Hepatocyte (in vitro differentiated cells): ENCODE measurements around the gene LSM10. TPM values are rescaled to one million over a fixed set of nuclear protein-coding genes. Genes with fewer than 3 reads are reported as not detected.

ENCODE experiments used
- DNase-seq: peaks from one replicate; pipeline ENCODE4 v3.0.0-alpha.2; 2016; ENCODE audit warnings: low spot score
- H2AFZ ChIP-seq: fragments of 200-600 bp; sonication (generic); 2 replicates; pipeline ENCODE4 v1.6.0; 2016; ENCODE audit warnings: antibody characterized with exemption, mild to moderate bottlenecking
- H3K27ac ChIP-seq: fragments of 200-600 bp; sonication (generic); 2 replicates; pipeline ENCODE4 v1.5.1; 2016; ENCODE audit warnings: mild to moderate bottlenecking
- H3K27me3 ChIP-seq: fragments of 200-600 bp; sonication (generic); 2 replicates; pipeline ENCODE4 v1.6.1; 2016
- H3K36me3 ChIP-seq: fragments of 200-600 bp; sonication (generic); replicated peaks from 2 replicates; pipeline ENCODE4 v1.5.1; 2016; ENCODE audit warnings: low read depth; ENCODE audit not compliant: insufficient read depth
- H3K4me1 ChIP-seq: fragments of 200-600 bp; sonication (generic); 2 replicates; pipeline ENCODE4 v1.5.1; 2016; ENCODE audit warnings: mild to moderate bottlenecking, moderate library complexity; ENCODE audit not compliant: insufficient read depth
- H3K4me2 ChIP-seq: fragments of 200-600 bp; sonication (generic); 2 replicates; pipeline ENCODE4 v1.6.0; 2016
- H3K4me3 ChIP-seq: fragments of 200-600 bp; sonication (generic); 2 replicates; pipeline ENCODE4 v1.5.1; 2016; ENCODE audit warnings: mild to moderate bottlenecking
- H3K79me2 ChIP-seq: fragments of 200-600 bp; sonication (generic); 2 replicates; pipeline ENCODE4 v1.6.0; 2017; ENCODE audit warnings: mild to moderate bottlenecking
- H3K9me2 ChIP-seq: fragments of 200-600 bp; sonication (generic); replicated peaks from 2 replicates; pipeline ENCODE4 v1.6.0; 2017; ENCODE audit warnings: mild to moderate bottlenecking; ENCODE audit not compliant: insufficient read depth
- H3K9me3 ChIP-seq: fragments of 200-600 bp; sonication (generic); 2 replicates; pipeline ENCODE4 v1.5.1; 2016; ENCODE audit warnings: low read depth, mild to moderate bottlenecking
- H4K20me1 ChIP-seq: fragments of 200-600 bp; sonication (generic); 2 replicates; pipeline ENCODE4 v1.6.0; 2016; ENCODE audit warnings: mild to moderate bottlenecking; ENCODE audit not compliant: insufficient read depth, poor library complexity, severe bottlenecking
- CTCF ChIP-seq: fragments of 200-600 bp; sonication (generic); IDR thresholded peaks from 2 replicates; pipeline ENCODE4 v1.5.1; 2016; ENCODE audit warnings: antibody characterized with exemption, mild to moderate bottlenecking; ENCODE audit not compliant: poor library complexity
- EZH2 ChIP-seq: fragments of 200-600 bp; sonication (generic); IDR thresholded peaks from 2 replicates; pipeline ENCODE4 v1.6.1; 2016; ENCODE audit warnings: antibody characterized with exemption, mild to moderate bottlenecking, borderline replicate concordance
- EZH2phosphoT487 ChIP-seq: fragments of 200-600 bp; sonication (generic); IDR thresholded peaks from one replicate; pipeline ENCODE4 v1.6.1; 2018; ENCODE audit warnings: antibody characterized with exemption, mild to moderate bottlenecking, low read depth, moderate library complexity; ENCODE audit not compliant: unreplicated experiment, severe bottlenecking
- WGBS: methylation state at CpG from one replicate; pipeline ENCODE4 v1.1.6; 2016; ENCODE audit warnings: low lambda C conversion rate; ENCODE audit errors: missing lambda C conversion rate; 5-methylcytosine and 5-hydroxymethylcytosine counted together
- polyA plus RNA-seq: library from polyadenylated mRNA; unstranded; fragments of >200 nt; fragmentation: Nextera tagmentation; extraction: Ambion mirVana; gene quantifications from 2 replicates; pipeline ENCODE4 v1.2.1, GENCODE V29; 2016
- total RNA-seq: library from RNA; depleted of rRNA; stranded (reverse); fragments of >200 nt; gene quantifications from 2 replicates; pipeline ENCODE4 v1.2.3, GENCODE V29; 2014

Gene LSM10
- total and polyA plus RNA-seq, 2 experiments from 2014 or later, result 9.4 to 63.9 TPM

GRCh38 chr1:36366091-36366661 is 31.5 kb downstream of the LSM10 start:
- peaks cover 13% of the 10 kb centered on the region for H4K20me1 ChIP-seq
- H2AFZ ChIP-seq, result no peak overlapping the region
- TF ChIP-seq EZH2phosphoT487 (no peak), EZH2 (no peak), CTCF (no peak)
- H3K9me2 ChIP-seq, result no peaks in the 10 kb centered on the region
- 74% methylated on average over 18 of the region's 18 CpGs for WGBS
- H3K27me3 ChIP-seq, result no peaks in the 10 kb centered on the region
- H3K27ac ChIP-seq, result peak overlapping the region; percentile 61
- no peak overlapping the region for H3K4me2 ChIP-seq
- no peaks in the 10 kb centered on the region for H3K9me3 ChIP-seq
- peak; percentile 38 for DNase-seq
- no peaks in the 10 kb centered on the region for H3K36me3 ChIP-seq
- peaks cover 82% of the 10 kb centered on the region for H3K79me2 ChIP-seq
- peaks cover 14% of the 10 kb centered on the region for H3K4me1 ChIP-seq
- H3K4me3 ChIP-seq, result no peak overlapping the region

- no peak for DNase-seq
- no peaks in the 10 kb centered on the region for H3K9me3 ChIP-seq
- H3K36me3 ChIP-seq, result no peaks in the 10 kb centered on the region
Measured at GRCh38 chr1:36365381-36365780, 32.3 kb downstream of the LSM10 start.

GRCh38 chr1:36359911-36360550 is 37.7 kb downstream of the LSM10 start:
- WGBS, result 89% methylated on average over 6 of the region's 6 CpGs
- no peaks in the 10 kb centered on the region for H3K4me1 ChIP-seq
- no peaks in the 10 kb centered on the region for H3K27me3 ChIP-seq
- no peak for DNase-seq
- no peak overlapping the region for H2AFZ ChIP-seq
- H3K27ac ChIP-seq, result no peak overlapping the region
- H3K79me2 ChIP-seq, result peaks cover 27% of the 10 kb centered on the region
- H3K9me3 ChIP-seq, result no peaks in the 10 kb centered on the region
- no peaks in the 10 kb centered on the region for H4K20me1 ChIP-seq
- H3K4me2 ChIP-seq, result no peak overlapping the region
- no peak for TF ChIP-seq CTCF
- no peak for TF ChIP-seq EZH2phosphoT487
- TF ChIP-seq EZH2, result no peak
- no peaks in the 10 kb centered on the region for H3K36me3 ChIP-seq
- H3K9me2 ChIP-seq, result no peaks in the 10 kb centered on the region
- no peak overlapping the region for H3K4me3 ChIP-seq

More at GRCh38 chr1:36365381-36365780, 32.3 kb downstream of the LSM10 start:
- peaks cover 14% of the 10 kb centered on the region for H3K4me1 ChIP-seq
- H3K79me2 ChIP-seq, result peaks cover 75% of the 10 kb centered on the region
- no peak overlapping the region for H2AFZ ChIP-seq
- no peaks in the 10 kb centered on the region for H3K9me2 ChIP-seq
- TF ChIP-seq CTCF (no peak), EZH2phosphoT487 (no peak), EZH2 (no peak)
- H3K27ac ChIP-seq, result peak overlapping the region; percentile 61
- WGBS, result 94% methylated on average over 1 of the region's 1 CpG
- peaks cover 13% of the 10 kb centered on the region for H4K20me1 ChIP-seq
- H3K4me2 ChIP-seq, result no peak overlapping the region
- no peaks in the 10 kb centered on the region for H3K27me3 ChIP-seq
- H3K4me3 ChIP-seq, result no peak overlapping the region
